GM18507 (cell line): ENCODE measurements around the gene PAN3.
A peak's percentile ranks its signal among the peaks of the same experiment; 100 is the strongest.
"Not testable (repeated sequence)": the region's sequence is repeated elsewhere in the genome, so short reads cannot be mapped to it uniquely, and the experiment has no call there.

ENCODE experiments used
- DNase-seq: peaks from one replicate; pipeline ENCODE4 v3.0.0; 2011; ENCODE audit warnings: low read depth; ENCODE audit not compliant: insufficient read length; ENCODE audit errors: extremely low spot score
- FAIRE-seq: peaks from 2 replicates; lab custom pipeline; 2011; peaks lifted over from hg19 to GRCh38; lab: Jason Lieb, UNC

PAN3 gene, protein sequence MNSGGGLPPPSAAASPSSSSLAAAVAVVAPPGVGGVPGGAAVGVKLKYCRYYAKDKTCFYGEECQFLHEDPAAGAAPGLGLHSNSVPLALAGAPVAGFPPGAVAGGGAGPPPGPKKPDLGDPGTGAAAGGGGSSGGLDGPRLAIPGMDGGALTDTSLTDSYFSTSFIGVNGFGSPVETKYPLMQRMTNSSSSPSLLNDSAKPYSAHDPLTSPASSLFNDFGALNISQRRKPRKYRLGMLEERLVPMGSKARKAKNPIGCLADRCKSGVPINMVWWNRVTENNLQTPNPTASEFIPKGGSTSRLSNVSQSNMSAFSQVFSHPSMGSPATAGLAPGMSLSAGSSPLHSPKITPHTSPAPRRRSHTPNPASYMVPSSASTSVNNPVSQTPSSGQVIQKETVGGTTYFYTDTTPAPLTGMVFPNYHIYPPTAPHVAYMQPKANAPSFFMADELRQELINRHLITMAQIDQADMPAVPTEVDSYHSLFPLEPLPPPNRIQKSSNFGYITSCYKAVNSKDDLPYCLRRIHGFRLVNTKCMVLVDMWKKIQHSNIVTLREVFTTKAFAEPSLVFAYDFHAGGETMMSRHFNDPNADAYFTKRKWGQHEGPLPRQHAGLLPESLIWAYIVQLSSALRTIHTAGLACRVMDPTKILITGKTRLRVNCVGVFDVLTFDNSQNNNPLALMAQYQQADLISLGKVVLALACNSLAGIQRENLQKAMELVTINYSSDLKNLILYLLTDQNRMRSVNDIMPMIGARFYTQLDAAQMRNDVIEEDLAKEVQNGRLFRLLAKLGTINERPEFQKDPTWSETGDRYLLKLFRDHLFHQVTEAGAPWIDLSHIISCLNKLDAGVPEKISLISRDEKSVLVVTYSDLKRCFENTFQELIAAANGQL

DNA sequence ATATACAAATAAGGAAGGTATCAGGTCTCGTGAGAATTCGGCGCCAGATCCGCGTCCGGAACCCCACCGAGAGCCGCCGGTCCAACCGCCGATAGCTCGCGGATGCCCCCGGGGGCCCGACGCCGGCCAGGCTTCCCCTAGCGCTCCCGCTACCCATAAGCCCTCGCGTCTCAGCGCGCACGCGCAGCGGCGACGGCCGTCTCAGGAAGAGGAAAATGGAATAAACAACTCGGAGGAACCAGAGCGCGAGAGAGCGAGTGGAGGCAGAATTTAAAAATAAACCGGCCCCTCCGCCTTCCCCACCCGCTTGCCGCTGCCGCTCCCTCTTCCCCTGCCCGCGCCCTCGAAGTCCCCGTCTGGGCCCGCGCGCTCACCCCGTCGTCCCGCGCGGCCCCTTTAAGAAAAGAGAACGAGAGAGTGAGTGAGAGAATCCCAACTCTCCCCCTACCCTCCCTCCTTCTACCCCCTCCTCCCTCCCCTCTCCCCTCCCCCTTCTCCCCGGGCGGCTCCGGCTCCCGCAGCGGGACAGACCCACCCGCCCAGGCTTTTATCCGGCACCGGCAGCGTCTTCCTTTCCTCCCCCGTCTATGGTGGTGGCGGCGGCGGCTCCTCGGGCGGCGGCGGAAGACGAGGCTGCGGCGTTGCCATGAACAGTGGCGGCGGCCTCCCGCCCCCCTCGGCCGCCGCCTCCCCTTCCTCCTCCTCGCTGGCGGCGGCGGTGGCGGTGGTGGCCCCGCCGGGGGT lies at the start of gene PAN3:
PAN3 (plus strand) TSS at position 534 of the 744 bp plus-strand sequence; CDS start at position 647, 113 bp downstream.
- DNase-seq (peak; percentile 80), FAIRE-seq (peak; percentile 89)

GRCh38 chr13:28089065-28089464 lies 49.3 kb upstream of the PAN3 start:
- FAIRE-seq = no peak

GRCh38 chr13:28092431-28092830 lies 45.9 kb upstream of the PAN3 start:
- FAIRE-seq (no peak), DNase-seq (no peak)

More at GRCh38 chr13:28089065-28089464, 49.3 kb upstream of the PAN3 start:
- no peak for DNase-seq

DNA sequence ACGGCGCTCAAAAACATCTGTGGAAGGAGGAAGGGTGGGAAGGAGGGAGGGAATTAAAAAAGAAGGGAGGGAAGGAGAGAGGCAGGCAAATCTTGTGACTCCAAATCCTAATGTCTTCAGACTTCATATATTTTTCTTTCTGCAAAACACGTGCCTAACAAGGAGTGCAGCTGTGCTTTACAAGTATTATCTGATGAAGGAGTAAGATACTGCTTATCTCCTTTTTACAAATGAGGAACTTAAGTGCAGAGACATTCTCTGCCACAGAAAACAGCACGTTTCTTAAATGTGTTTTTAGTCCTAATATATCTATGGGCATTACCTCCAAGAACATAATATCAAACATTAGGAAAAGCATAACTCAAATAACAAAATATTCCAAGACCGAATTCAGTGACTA lies 44.5 kb upstream of the PAN3 start:
- no peak for FAIRE-seq
- DNase-seq = no peak

- FAIRE-seq = no peak
- DNase-seq = no peak
These were observed 44.0 kb upstream of the PAN3 start for GRCh38 chr13:28094306-28094705.

DNA sequence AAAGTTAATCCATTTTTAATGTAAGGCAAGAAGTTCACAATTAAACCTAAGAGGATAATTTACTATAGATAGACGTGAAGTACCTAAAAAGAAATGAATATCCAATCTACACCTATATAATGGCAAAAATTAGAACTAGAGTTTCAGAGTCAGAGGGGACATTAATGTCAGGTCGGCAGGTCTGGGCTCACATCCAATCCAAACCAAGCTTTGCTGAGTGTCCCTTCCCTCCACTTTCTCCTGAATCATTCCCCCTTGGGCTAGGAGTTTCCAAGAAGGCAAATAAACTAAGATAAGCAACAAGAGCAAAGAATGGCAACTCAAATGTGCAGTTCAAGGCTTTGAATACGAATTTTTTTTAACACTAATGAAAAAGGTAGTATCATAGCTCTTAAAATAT lies 40.8 kb upstream of the PAN3 start:
- DNase-seq (no peak), FAIRE-seq (no peak)

DNA sequence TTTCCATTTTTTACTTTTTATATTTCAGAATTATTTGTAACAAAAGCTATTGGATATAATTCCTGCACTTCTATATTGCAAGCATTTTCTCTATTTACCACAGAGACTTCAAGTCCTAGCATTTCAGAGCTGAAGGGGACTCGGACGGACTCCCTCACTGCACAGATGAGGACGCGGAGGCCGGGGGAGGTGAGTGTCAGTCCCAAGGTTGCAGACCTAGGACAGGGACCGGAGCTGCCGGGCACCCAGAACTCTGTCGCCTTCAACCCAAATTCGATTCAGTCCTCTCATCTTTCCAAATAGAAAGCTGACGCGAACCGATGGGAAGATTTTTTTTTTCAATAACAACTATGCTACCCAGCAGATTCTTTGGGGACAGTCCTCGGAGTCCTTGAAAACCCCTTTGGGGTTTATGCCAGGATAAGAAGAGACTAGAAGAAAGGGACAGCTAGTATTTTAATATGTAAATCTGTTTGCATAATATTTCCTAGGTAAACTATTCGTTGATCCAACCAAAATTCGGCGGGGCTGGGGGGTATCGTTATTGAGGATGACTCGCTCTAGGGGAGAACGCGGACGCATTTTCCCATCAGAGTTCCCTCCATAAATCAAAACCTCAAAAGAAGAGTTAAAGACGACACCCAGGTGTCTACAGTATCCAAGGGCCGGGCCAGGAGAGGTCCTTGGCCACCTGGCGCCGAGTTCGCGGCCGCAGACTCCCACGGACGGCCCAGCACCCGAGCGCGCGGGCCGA lies 38.8 kb upstream of the PAN3 start:
- FAIRE-seq = no peak
- DNase-seq = no peak

GRCh38 chr13:28100150-28101121 lies 37.9 kb upstream of the PAN3 start, which contains the start of gene FLT3:
FLT3 (minus strand) TSS chr13:28100576; CDS start chr13:28100510, 66 bp downstream.
- peak; percentile 33 for DNase-seq
- FAIRE-seq = peak; percentile 55

DNA sequence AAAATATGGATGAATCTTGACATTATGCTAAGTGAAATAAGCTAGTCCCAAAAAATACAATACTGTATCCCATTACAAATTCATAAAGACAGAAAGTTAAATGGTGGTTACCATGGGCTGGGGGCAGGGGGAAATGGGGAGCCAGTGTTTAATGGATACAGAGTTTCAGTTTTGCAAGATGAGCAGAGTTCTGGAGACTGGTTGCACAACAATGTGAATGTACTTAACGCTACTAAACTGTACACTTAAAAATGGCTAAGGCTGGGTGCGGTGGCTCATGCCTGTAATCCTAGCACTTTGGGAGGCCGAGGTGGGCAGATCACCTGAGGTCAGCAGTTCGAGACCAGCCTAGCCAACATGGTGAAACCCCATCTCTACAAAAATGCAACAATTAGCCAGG lies 36.5 kb upstream of the PAN3 start:
- not testable (repeated sequence) for FAIRE-seq, DNase-seq

DNA sequence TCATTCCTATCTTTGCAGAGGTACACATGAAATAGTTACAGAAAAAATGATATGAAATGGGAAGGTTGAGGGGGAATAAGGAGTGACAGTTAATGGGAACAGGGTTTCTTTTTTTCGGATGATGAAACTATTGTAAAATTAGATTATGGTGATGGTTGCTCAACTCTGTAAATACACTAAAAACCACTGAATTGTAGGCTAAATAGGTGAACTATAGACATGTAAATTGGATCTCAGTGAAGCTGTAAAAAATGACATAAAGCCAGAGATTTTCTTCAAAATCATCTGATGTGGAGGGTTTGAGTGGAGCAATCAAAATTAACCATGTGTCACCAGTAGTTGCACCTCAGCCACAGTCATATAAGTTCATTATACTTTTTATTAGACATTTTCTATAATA lies 31.4 kb upstream of the PAN3 start:
- no peak for FAIRE-seq
- no peak for DNase-seq

GRCh38 chr13:28110414-28110813 lies 27.9 kb upstream of the PAN3 start:
- no peak for DNase-seq
- no peak for FAIRE-seq

- DNase-seq (no peak), FAIRE-seq (no peak)
These were observed 21.6 kb upstream of the PAN3 start for GRCh38 chr13:28116736-28117135.

DNA sequence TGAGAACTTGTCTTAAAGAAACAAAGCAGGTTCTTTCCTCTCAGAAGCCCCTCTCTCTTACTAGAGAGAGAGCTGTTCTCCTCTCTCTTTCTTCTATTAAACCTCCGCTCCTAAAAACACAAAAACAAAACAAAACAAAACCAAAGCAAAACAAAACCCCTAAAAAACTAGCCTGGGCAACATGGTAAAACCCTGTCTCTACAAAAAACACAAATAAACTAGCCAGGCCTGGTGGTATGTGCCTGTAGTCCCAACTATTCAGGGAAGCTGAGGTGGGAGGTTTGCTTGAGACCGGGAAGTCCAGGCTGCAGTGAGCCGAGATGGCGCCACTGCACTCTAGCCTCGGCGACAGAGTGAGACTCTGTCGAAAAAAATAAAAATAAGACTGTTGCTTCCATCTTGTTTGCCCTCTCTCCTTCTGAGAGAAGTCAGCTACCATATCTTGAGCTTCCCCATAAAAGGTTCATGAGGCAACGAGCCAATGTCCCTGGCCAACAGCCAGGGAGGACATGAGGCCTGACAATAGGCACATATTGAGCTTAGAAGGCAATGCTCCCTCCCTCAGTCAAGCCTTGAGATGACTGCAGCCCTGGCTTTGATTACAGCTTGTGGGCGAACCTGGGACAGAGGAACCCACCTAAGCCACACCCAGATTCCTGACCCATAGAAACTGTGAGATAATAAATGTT lies 20.5 kb upstream of the PAN3 start:
- FAIRE-seq = no peak

DNA sequence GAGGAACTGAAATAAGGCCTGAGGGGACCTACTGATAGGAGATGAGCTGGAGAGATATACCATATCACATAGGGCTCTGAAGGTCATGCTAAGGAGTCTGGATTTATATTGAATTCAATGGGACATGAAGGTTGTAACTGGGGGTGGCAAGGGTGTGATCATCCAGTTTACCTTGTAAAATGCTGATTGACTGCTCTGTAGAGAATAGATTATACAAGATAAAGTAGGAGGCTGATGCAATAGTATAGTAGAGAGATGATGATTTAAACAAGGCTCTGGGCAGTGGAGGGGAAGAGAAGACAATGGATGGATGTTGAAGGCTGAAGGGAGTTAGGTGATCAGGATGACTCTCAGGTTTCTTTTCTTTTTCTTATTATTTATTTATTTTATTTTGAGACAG lies 18.0 kb upstream of the PAN3 start:
- FAIRE-seq (no peak), DNase-seq (no peak)

More for the DNA sequence above, 20.5 kb upstream of the PAN3 start:
- no peak for DNase-seq

DNA sequence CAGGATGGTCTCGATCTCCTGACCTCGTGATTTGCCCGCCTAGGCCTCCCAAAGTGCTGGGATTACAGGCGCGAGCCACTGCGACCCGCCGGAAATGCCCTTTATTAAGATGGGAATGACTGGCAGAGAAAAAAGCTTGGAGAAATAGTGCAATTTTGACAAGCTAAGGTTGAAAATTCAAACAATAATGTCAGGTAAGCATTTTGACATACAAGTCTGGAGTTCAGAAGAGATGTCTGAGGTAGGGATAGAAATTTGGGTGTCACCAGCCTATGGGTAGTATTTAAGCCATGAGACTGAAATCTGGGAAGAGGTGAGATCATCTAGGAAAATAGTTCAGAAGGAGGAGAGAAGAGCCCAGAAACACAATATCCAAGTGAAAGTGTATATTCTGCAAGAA lies 17.1 kb upstream of the PAN3 start:
- FAIRE-seq (no peak), DNase-seq (no peak)

- FAIRE-seq (no peak), DNase-seq (no peak)
These were observed 10.3 kb upstream of the PAN3 start for GRCh38 chr13:28128030-28128429.

- DNase-seq (no peak), FAIRE-seq (no peak)
These were observed 9.4 kb upstream of the PAN3 start for GRCh38 chr13:28128926-28129325.
